Measurements from ENCODE around the gene POU3F1. TPM values are rescaled to one million over a fixed set of nuclear protein-coding genes. Genes with fewer than 3 reads are reported as not detected.

POU3F1 gene
- total RNA-seq, 1 donor from 2014 or later: not detected

DNA sequence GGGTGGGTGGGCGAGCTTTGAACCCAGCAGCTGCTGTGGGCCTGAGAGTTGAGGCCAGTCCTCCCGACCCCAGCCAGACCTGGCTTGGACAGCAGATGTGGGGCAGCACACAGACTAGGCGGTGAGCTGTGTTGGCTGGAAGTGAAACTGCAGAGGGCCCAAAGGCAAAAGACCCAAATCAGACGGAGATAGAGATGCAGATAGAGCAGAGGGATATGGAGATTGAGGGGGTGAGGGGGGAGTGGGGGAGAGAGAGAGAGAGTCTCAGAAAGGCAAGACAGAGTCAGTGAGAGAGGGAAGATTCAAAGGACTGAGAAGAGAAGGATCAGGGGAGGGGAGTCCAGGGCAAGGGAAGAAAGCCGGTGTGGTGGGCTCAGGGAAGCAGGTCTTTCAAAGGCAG lies 17.0 kb upstream of the POU3F1 start:
- no peaks in the 10 kb centered on the region for H3K36me3 ChIP-seq
- H3K4me1 ChIP-seq: no peaks in the 10 kb centered on the region
- DNase-seq (ENCODE audit: extremely low spot score in 2 of 2): no peak
- no peak for TF ChIP-seq POLR2A (IDR thresholded peaks at IDR 0.05)
- TF ChIP-seq, protein P1, sequence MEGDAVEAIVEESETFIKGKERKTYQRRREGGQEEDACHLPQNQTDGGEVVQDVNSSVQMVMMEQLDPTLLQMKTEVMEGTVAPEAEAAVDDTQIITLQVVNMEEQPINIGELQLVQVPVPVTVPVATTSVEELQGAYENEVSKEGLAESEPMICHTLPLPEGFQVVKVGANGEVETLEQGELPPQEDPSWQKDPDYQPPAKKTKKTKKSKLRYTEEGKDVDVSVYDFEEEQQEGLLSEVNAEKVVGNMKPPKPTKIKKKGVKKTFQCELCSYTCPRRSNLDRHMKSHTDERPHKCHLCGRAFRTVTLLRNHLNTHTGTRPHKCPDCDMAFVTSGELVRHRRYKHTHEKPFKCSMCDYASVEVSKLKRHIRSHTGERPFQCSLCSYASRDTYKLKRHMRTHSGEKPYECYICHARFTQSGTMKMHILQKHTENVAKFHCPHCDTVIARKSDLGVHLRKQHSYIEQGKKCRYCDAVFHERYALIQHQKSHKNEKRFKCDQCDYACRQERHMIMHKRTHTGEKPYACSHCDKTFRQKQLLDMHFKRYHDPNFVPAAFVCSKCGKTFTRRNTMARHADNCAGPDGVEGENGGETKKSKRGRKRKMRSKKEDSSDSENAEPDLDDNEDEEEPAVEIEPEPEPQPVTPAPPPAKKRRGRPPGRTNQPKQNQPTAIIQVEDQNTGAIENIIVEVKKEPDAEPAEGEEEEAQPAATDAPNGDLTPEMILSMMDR (IDR thresholded peaks at IDR 0.05): no peak
- no peak for TF ChIP-seq POLR2AphosphoS5 (IDR thresholded peaks at IDR 0.05; ENCODE audit: insufficient read depth in 1 of 2, low read depth in 1 of 2)
- no peak overlapping the region for H3K4me3 ChIP-seq
- no peaks in the 10 kb centered on the region for H3K9me3 ChIP-seq
- no peak overlapping the region for H3K27ac ChIP-seq
- no peaks in the 10 kb centered on the region for H3K27me3 ChIP-seq
- intact Hi-C loops (cut with DNase I): no loop called here

- Histone ChIP-seq H3K27me3 (no peaks in the 10 kb centered on the region), H3K4me3 (no peak overlapping the region), H3K36me3 (no peaks in the 10 kb centered on the region), H3K9me3 (no peaks in the 10 kb centered on the region), H3K27ac (no peak overlapping the region), H3K4me1 (no peaks in the 10 kb centered on the region)
- DNase-seq (ENCODE audit: extremely low spot score in 2 of 2): no peak
- intact Hi-C loops (cut with DNase I): no loop called here
- TF ChIP-seq POLR2AphosphoS5 (IDR thresholded peaks at IDR 0.05; ENCODE audit: insufficient read depth in 1 of 2, low read depth in 1 of 2): no peak
- no peak for TF ChIP-seq POLR2A (IDR thresholded peaks at IDR 0.05)
- TF ChIP-seq, protein P1 (IDR thresholded peaks at IDR 0.05): no peak
Observed at GRCh38 chr1:38062361-38063288, 16.0 kb upstream of the POU3F1 start.

DNA sequence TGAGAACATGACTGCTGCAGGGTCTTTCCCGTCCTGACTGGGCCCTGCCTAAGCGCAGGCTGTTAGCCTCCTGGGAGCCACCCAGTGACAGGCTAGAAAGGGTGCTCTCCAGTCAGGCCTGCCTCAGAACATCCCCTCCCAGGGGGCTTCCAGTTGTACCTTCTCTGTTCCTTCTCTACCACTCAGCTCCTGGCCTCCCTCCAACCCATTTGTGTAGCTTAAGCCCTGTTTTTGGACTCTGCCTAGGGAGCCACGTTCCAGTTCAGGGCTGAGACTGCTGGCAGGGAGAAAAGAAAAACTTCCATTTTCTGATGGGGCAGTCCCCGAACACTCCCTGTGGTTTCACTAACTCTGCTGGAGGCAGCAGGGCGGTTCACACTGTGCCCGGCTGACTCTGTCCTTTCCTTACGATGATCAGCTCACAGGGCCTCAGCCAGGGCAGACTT lies 15.3 kb upstream of the POU3F1 start:
- no peaks in the 10 kb centered on the region for H3K27me3 ChIP-seq
- no peaks in the 10 kb centered on the region for H3K9me3 ChIP-seq
- TF ChIP-seq, protein P1 (IDR thresholded peaks at IDR 0.05): no peak
- TF ChIP-seq POLR2A (IDR thresholded peaks at IDR 0.05) (no peak), POLR2AphosphoS5 (IDR thresholded peaks at IDR 0.05; ENCODE audit: insufficient read depth in 1 of 2, low read depth in 1 of 2) (no peak)
- H3K4me3 ChIP-seq: no peak overlapping the region
- H3K27ac ChIP-seq: no peak overlapping the region
- DNase-seq (ENCODE audit: extremely low spot score in 2 of 2): no peak
- intact Hi-C loops (cut with DNase I): no loop called here
- no peaks in the 10 kb centered on the region for H3K4me1 ChIP-seq
- H3K36me3 ChIP-seq: no peaks in the 10 kb centered on the region

DNA sequence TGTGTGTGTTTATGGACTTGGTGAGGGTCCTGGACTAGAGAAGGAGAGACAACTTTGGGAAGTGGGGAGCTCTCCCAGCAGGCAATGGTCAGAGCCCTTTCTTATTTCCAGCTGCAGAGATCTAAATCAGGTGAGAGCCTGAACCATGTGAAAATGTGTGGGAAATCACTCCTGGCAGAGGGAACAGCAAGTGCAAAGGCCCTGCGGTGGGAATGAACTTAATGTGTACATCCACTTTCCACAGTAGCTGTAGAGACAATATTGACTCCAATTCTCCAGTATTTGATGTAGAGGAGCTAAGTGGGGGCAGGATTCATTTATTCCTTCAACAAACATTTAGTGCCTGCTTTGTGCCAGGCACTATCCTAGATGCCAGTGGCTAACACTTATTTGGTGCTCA lies 14.7 kb upstream of the POU3F1 start:
- Histone ChIP-seq H3K9me3 (no peaks in the 10 kb centered on the region), H3K4me3 (no peak overlapping the region), H3K27ac (no peak overlapping the region), H3K36me3 (no peaks in the 10 kb centered on the region), H3K27me3 (no peaks in the 10 kb centered on the region), H3K4me1 (no peaks in the 10 kb centered on the region)
- TF ChIP-seq POLR2A (IDR thresholded peaks at IDR 0.05) (no peak), POLR2AphosphoS5 (IDR thresholded peaks at IDR 0.05; ENCODE audit: insufficient read depth in 1 of 2, low read depth in 1 of 2) (no peak)
- TF ChIP-seq, protein P1 (IDR thresholded peaks at IDR 0.05): no peak
- no peak for DNase-seq (ENCODE audit: extremely low spot score in 2 of 2)
- intact Hi-C loops (cut with DNase I): no loop called here

DNA sequence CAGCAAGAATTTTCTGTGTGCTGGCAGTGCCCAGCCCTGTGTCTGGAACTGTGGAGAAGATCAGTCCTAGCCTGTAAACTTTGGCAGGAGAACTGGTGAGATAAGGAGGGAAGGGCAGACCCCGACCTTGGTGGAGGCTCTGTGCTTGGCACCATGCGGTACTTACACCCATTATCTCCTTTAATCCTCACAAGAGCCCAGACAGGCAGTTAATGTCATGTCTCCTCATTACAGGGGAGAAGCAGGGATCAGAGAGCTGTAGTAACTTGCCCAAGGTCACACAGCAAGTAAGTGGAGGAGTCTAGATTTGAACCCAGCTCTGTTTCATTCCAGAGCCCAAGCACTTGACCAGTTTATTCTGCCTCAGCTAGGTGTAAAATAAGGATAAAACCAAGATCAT lies 13.9 kb upstream of the POU3F1 start:
- no peak for TF ChIP-seq POLR2A (IDR thresholded peaks at IDR 0.05)
- TF ChIP-seq, protein P1 (IDR thresholded peaks at IDR 0.05): no peak
- no peak for TF ChIP-seq POLR2AphosphoS5 (IDR thresholded peaks at IDR 0.05; ENCODE audit: insufficient read depth in 1 of 2, low read depth in 1 of 2)
- no peaks in the 10 kb centered on the region for H3K27me3 ChIP-seq
- no peaks in the 10 kb centered on the region for H3K9me3 ChIP-seq
- no peak for DNase-seq (ENCODE audit: extremely low spot score in 2 of 2)
- H3K27ac ChIP-seq: no peak overlapping the region
- intact Hi-C loops (cut with DNase I): no loop called here
- no peaks in the 10 kb centered on the region for H3K4me1 ChIP-seq
- H3K4me3 ChIP-seq: no peak overlapping the region
- H3K36me3 ChIP-seq: no peaks in the 10 kb centered on the region

All from vagina (tissue), 2 donors.